ENCODE measurements around the gene CDK14. TPM values are rescaled to one million over a fixed set of nuclear protein-coding genes. Genes with fewer than 3 reads are reported as not detected.
"Not testable (repeated sequence)": the region's sequence is repeated elsewhere in the genome, so short reads cannot be mapped to it uniquely, and the experiment has no call there.

The CDK14 gene
- total and polyA plus RNA-seq, 2 donors (not counting 3 experiments of a cell fraction or from before 2014, with no cell fraction given) = 5.5 to 34.2 TPM

GRCh38 chr7:91173265-91173664 is 577.1 kb downstream of the CDK14 start:
- BruUV-seq (replicated peaks); H3K9me1 ChIP-seq (replicated peaks; ENCODE audit: control insufficient read depth, extremely low read depth, insufficient read depth, low read length); POLR2A ChIA-PET; H3K4me1 ChIP-seq (ENCODE audit: control insufficient read depth, extremely low read depth, insufficient read depth, low read length); H3K4me3 ChIP-seq (replicated peaks in 1 of 3; ENCODE audit: insufficient read depth in 1 of 3, low read depth in 1 of 3, low read length in 3 of 3); DNase-seq (ENCODE audit: low read depth, low spot score); CTCF ChIA-PET; H3K36me3 ChIP-seq (ENCODE audit: control insufficient read depth in 2 of 2, extremely low read depth in 1 of 2, insufficient read depth in 2 of 2, low read length in 2 of 2); H3K9me3 ChIP-seq (replicated peaks; ENCODE audit: control insufficient read depth, insufficient read depth, low read length); intact Hi-C loops (cut with micrococcal nuclease); H3K27ac ChIP-seq (ENCODE audit: insufficient read depth, low read depth, low read length); H3K27me3 ChIP-seq (ENCODE audit: control insufficient read depth in 2 of 2, insufficient read depth in 2 of 2, low read length in 2 of 2); H4K20me1 ChIP-seq (replicated peaks; ENCODE audit: control insufficient read depth, extremely low read depth, insufficient read depth, low read length); dilution Hi-C loops (cut with MboI; ENCODE audit: extremely low pct_ligation_motif_present, low sequenced_read_pairs); H3K9ac ChIP-seq (replicated peaks; ENCODE audit: extremely low read depth, insufficient read depth, low read length); FAIRE-seq; H2AFZ ChIP-seq (ENCODE audit: low read depth, low read length); H3K4me2 ChIP-seq (ENCODE audit: insufficient read depth, low read length); H3K79me2 ChIP-seq (ENCODE audit: control insufficient read depth, insufficient read depth, low read length): not testable (repeated sequence)

- BruUV-seq (replicated peaks) = no TSS peak
- intact Hi-C loops (cut with micrococcal nuclease) = loop anchor here (5.0 kb wide), 1 partner anchor 457 kb away; no protein-coding TSS in a partner anchor
- dilution Hi-C loops (cut with MboI; ENCODE audit: extremely low pct_ligation_motif_present, low sequenced_read_pairs) = no loop called here
- ChIA-PET POLR2A (no interaction called here), CTCF (interaction anchor here (0.6 kb wide), 1 partner anchor 20 kb away, joined by 3 read pairs; no protein-coding TSS in a partner anchor)
- Histone ChIP-seq H4K20me1 (replicated peaks; ENCODE audit: control insufficient read depth, extremely low read depth, insufficient read depth, low read length) (no peaks in the 10 kb centered on the region), H3K27ac (ENCODE audit: insufficient read depth, low read depth, low read length) (no peak overlapping the region), H3K9me3 (replicated peaks; ENCODE audit: control insufficient read depth, insufficient read depth, low read length) (no peaks in the 10 kb centered on the region), H3K9ac (replicated peaks; ENCODE audit: extremely low read depth, insufficient read depth, low read length) (no peak overlapping the region), H3K79me2 (ENCODE audit: control insufficient read depth, insufficient read depth, low read length) (no peaks in the 10 kb centered on the region), H3K9me1 (replicated peaks; ENCODE audit: control insufficient read depth, extremely low read depth, insufficient read depth, low read length) (no peaks in the 10 kb centered on the region), H2AFZ (ENCODE audit: low read depth, low read length) (no peak overlapping the region), H3K36me3 (ENCODE audit: control insufficient read depth in 2 of 2, extremely low read depth in 1 of 2, insufficient read depth in 2 of 2, low read length in 2 of 2) (no peaks in the 10 kb centered on the region), H3K27me3 (ENCODE audit: control insufficient read depth in 2 of 2, insufficient read depth in 2 of 2, low read length in 2 of 2) (no peaks in the 10 kb centered on the region), H3K4me1 (ENCODE audit: control insufficient read depth, extremely low read depth, insufficient read depth, low read length) (peaks cover 17% of the 10 kb centered on the region), H3K4me3 (replicated peaks in 1 of 3; ENCODE audit: insufficient read depth in 1 of 3, low read depth in 1 of 3, low read length in 3 of 3) (no peak overlapping the region), H3K4me2 (ENCODE audit: insufficient read depth, low read length) (no peak overlapping the region)
- TF ChIP-seq JUN (IDR thresholded peaks at IDR 0.05; ENCODE audit: borderline replicate concordance, insufficient read depth, insufficient read length, low read depth) = no peak
- TF ChIP-seq MAX (IDR thresholded peaks at IDR 0.05; ENCODE audit: insufficient read depth, insufficient read length) = no peak
- TF ChIP-seq MYC (IDR thresholded peaks at IDR 0.05; ENCODE audit: low read depth, low read length) = no peak
- no peak for TF ChIP-seq GATA2 (IDR thresholded peaks at IDR 0.05; ENCODE audit: insufficient read depth, insufficient read length, low read depth, low read length)
- TF ChIP-seq EZH2 (IDR thresholded peaks at IDR 0.05; ENCODE audit: borderline replicate concordance, low read depth, low read length, severe bottlenecking) = no peak
- TF ChIP-seq FOS (IDR thresholded peaks at IDR 0.05; ENCODE audit: borderline replicate concordance, insufficient read depth, low read length) = no peak
- TF ChIP-seq POLR2AphosphoS5 (IDR thresholded peaks at IDR 0.05; ENCODE audit: insufficient read depth, low read depth, low read length) = no peak
- no peak for TF ChIP-seq POLR2A (IDR thresholded peaks at IDR 0.05; ENCODE audit: low read depth, low read length)
- no peak for TF ChIP-seq CTCF (IDR thresholded peaks at IDR 0.05; ENCODE audit: extremely low read depth in 1 of 2, insufficient read depth in 1 of 2, low read depth in 1 of 2, low read length in 2 of 2)
- DNase-seq (ENCODE audit: low read depth, low spot score) = no peak
- FAIRE-seq = no peak
These were observed 584.6 kb downstream of the CDK14 start for GRCh38 chr7:91180746-91181145.
